ENCODE results near the gene RALY.
"Not testable (repeated sequence)": the region's sequence is repeated elsewhere in the genome, so short reads cannot be mapped to it uniquely, and the experiment has no call there.

- not testable (repeated sequence) for TF ChIP-seq POLR2AphosphoS5 (IDR thresholded peaks at IDR 0.05); CTCF (IDR thresholded peaks at IDR 0.05; ENCODE audit: poor library complexity, severe bottlenecking); EP300 (conservative IDR thresholded peaks at IDR 0.05; ENCODE audit: poor library complexity, severe bottlenecking); TAF1 (IDR thresholded peaks at IDR 0.05; ENCODE audit: low read depth)
Measured at GRCh38 chr20:34132491-34132890, 138.8 kb downstream of the RALY start.
